ENCODE results near the gene NDST3.
A peak's percentile ranks its signal among the peaks of the same experiment; 100 is the strongest.

GRCh38 chr4:118285931-118286330 is 251.6 kb downstream of the NDST3 start:
- peak in 1 of 3 experiments; percentile 7 for TF ChIP-seq CTCF (optimal IDR thresholded peaks at IDR 0.05 in 1 of 3, IDR thresholded peaks at IDR 0.05 in 1 of 3, conservative IDR thresholded peaks at IDR 0.05 in 1 of 3; ENCODE audit: extremely low read depth in 1 of 3, insufficient read depth in 2 of 3, low read length in 3 of 3)
- no peak for TF ChIP-seq EZH2 (IDR thresholded peaks at IDR 0.05; ENCODE audit: low read length)
